ENCODE results near the gene ERH.
A peak's percentile ranks its signal among the peaks of the same experiment; 100 is the strongest.
"Not testable (repeated sequence)": the region's sequence is repeated elsewhere in the genome, so short reads cannot be mapped to it uniquely, and the experiment has no call there.

ERH gene

GRCh38 chr14:69398818-69399210, 715 bp upstream of the ERH start:
- DNase-seq (ENCODE audit: low read depth in 1 of 2, low spot score in 1 of 2), result no peak

- no peak for DNase-seq (ENCODE audit: low read depth in 1 of 2, low spot score in 1 of 2)
Measured at GRCh38 chr14:69395929-69396328, 2.2 kb downstream of the ERH start.

- DNase-seq (ENCODE audit: low read depth in 1 of 2, low spot score in 1 of 2), result no peak
Measured at GRCh38 chr14:69392481-69392880, 5.6 kb downstream of the ERH start.

- DNase-seq (ENCODE audit: low read depth in 1 of 2, low spot score in 1 of 2), result not testable (repeated sequence)
Measured at GRCh38 chr14:69391400-69391799, 6.7 kb downstream of the ERH start.

- no peak for DNase-seq (ENCODE audit: low read depth in 1 of 2, low spot score in 1 of 2)
Measured at GRCh38 chr14:69387311-69387710, 10.8 kb downstream of the ERH start.

- no peak for DNase-seq (ENCODE audit: low read depth in 1 of 2, low spot score in 1 of 2)
Measured at GRCh38 chr14:69378274-69378673, 19.8 kb downstream of the ERH start.

GRCh38 chr14:69376439-69376838, 21.7 kb downstream of the ERH start:
- DNase-seq (ENCODE audit: low read depth in 1 of 2, low spot score in 1 of 2), result no peak

GRCh38 chr14:69375722-69376121, 22.4 kb downstream of the ERH start:
- DNase-seq (ENCODE audit: low read depth in 1 of 2, low spot score in 1 of 2), result no peak

GRCh38 chr14:69375182-69375581, 22.9 kb downstream of the ERH start:
- no peak for DNase-seq (ENCODE audit: low read depth in 1 of 2, low spot score in 1 of 2)

- DNase-seq (ENCODE audit: low read depth in 1 of 2, low spot score in 1 of 2), result no peak
Measured at GRCh38 chr14:69374235-69374634, 23.9 kb downstream of the ERH start.

- DNase-seq (ENCODE audit: low read depth in 1 of 2, low spot score in 1 of 2), result no peak
Measured at GRCh38 chr14:69373104-69373503, 25.0 kb downstream of the ERH start.

- no peak for DNase-seq (ENCODE audit: low read depth in 1 of 2, low spot score in 1 of 2)
Measured at GRCh38 chr14:69372146-69372545, 26.0 kb downstream of the ERH start.

GRCh38 chr14:69370061-69370460, 28.0 kb downstream of the ERH start:
- DNase-seq (ENCODE audit: low read depth in 1 of 2, low spot score in 1 of 2), result no peak

- DNase-seq (ENCODE audit: low read depth in 1 of 2, low spot score in 1 of 2), result no peak
Measured at GRCh38 chr14:69368381-69368780, 29.7 kb downstream of the ERH start.

- DNase-seq (ENCODE audit: low read depth in 1 of 2, low spot score in 1 of 2), result no peak
Measured at GRCh38 chr14:69366761-69367160, 31.3 kb downstream of the ERH start.

GRCh38 chr14:69366069-69366468, 32.0 kb downstream of the ERH start:
- no peak for DNase-seq (ENCODE audit: low read depth in 1 of 2, low spot score in 1 of 2)

- no peak for DNase-seq (ENCODE audit: low read depth in 1 of 2, low spot score in 1 of 2)
Measured at GRCh38 chr14:69364378-69364777, 33.7 kb downstream of the ERH start.

GRCh38 chr14:69363964-69364363, 34.1 kb downstream of the ERH start:
- no peak for DNase-seq (ENCODE audit: low read depth in 1 of 2, low spot score in 1 of 2)

GRCh38 chr14:69363055-69363454, 35.0 kb downstream of the ERH start:
- DNase-seq (ENCODE audit: low read depth in 1 of 2, low spot score in 1 of 2), result no peak

GRCh38 chr14:69360438-69361108, 37.5 kb downstream of the ERH start:
- no peak for DNase-seq (ENCODE audit: low read depth in 1 of 2, low spot score in 1 of 2)

- DNase-seq (ENCODE audit: low read depth in 1 of 2, low spot score in 1 of 2), result no peak
Measured at GRCh38 chr14:69358966-69359365, 39.1 kb downstream of the ERH start.

- peak in 1 of 2 donors; percentile 10 for DNase-seq (ENCODE audit: low read depth in 1 of 2, low spot score in 1 of 2)
Measured at GRCh38 chr14:69358233-69358963, 39.7 kb downstream of the ERH start.

Data from activated CD4-positive, alpha-beta T cell treated with anti-CD3 and anti-CD28 coated beads, Interleukin-2, amount 50 U/mL, for 24 hours (primary cell).